ENCODE data around the gene PLD2. TPM values are rescaled to one million over a fixed set of nuclear protein-coding genes. Genes with fewer than 3 reads are reported as not detected.

Gene PLD2, protein sequence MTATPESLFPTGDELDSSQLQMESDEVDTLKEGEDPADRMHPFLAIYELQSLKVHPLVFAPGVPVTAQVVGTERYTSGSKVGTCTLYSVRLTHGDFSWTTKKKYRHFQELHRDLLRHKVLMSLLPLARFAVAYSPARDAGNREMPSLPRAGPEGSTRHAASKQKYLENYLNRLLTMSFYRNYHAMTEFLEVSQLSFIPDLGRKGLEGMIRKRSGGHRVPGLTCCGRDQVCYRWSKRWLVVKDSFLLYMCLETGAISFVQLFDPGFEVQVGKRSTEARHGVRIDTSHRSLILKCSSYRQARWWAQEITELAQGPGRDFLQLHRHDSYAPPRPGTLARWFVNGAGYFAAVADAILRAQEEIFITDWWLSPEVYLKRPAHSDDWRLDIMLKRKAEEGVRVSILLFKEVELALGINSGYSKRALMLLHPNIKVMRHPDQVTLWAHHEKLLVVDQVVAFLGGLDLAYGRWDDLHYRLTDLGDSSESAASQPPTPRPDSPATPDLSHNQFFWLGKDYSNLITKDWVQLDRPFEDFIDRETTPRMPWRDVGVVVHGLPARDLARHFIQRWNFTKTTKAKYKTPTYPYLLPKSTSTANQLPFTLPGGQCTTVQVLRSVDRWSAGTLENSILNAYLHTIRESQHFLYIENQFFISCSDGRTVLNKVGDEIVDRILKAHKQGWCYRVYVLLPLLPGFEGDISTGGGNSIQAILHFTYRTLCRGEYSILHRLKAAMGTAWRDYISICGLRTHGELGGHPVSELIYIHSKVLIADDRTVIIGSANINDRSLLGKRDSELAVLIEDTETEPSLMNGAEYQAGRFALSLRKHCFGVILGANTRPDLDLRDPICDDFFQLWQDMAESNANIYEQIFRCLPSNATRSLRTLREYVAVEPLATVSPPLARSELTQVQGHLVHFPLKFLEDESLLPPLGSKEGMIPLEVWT
- total RNA-seq = 13.3 TPM
- long read RNA-seq, partial matches to known transcripts = 4 of 15 reads
- long read RNA-seq, other reads (novel, unspliced or antisense) = 4 of 15 reads

DNA sequence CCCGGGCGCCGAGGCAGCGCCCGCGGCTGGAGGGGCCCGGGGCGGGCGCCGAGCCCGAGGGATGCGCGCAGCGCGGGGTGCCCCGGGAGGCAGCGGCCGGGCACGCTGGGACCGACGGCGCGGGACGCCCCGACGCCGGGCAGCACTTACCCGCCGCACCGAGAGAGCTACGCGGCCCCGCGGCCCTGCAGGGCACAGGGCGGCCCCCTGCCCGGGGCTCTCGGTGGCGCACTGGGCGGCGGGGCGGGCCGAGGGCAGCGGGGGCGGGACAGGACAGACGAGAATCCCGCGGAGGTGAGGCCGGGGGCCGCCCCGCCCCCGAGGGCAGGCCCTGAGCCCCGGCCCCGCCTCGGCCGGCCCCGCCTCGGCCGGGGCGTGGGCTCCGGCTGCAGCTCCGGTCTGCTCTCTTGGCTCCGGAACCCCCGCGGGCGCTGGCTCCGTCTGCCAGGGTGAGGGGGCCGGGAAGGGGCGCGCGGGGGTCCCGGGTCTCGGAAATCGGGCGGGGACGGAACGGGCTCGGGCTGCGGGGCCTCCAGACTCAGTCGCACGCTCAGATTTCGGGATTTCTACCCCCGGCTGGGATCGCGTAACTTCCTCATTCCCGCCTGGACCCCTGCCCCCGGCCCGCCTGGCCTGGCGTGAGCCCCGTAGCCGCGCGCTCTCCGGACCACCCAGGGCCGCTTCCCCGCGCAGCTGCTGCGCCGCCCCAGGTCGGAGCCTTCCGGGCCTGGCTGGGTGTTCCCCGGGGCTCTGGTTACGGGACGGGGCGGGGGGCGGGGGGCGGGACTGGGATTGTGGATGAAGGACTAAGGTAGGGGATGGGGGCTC is at the start of gene PLD2:
Gene PLD2 (plus strand): TSS at position 376 of the 828 bp plus-strand sequence. CDS start 621 bp downstream, outside the sequence.
- ATAC-seq = peak; percentile 98
- intact Hi-C loops (cut with micrococcal nuclease) = no loop called here
- peak; percentile 95 for DNase-seq

DNA sequence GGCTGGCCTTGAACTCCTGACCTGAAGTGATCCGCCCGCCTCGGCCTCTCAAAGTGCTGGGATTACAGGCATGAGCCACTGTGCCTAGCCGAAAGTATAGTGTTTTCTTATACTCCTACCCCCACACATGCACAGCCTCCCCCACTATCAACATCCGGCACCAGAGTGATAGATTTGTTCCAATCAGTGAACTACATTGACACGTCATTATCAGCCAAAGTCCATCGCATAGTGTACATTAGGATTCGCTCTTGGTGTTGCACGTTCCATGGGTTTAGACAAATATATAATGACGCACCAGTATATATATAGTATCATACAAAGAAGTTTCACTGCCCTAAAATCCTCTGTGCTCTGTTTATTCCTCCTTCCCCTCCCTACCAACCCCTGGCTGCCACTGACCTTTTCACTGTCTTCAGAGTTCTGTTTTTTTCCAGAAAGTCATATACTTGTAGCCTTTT is 47.1 kb upstream of the PLD2 start:
- intact Hi-C loops (cut with micrococcal nuclease) = no loop called here
- ATAC-seq (peak; percentile 23), DNase-seq (no peak)

DNA sequence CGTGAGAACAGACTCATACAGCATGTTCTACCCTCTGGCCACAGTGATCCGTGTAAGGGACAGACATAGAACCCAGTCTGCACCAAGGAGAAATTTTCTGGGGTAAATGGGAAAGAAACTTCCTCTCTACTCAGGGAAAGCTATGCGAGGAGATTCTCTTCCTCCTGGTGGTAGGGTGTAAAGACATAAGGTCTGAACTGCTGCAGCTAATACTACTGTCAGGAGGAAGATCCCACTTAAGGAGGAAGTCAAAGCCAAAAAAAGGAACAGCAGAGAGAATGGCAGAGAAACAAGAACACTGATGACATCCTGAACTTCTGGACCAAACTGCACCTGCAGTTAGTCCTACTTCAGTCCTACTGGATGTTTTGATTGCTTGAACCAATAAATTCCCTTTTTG is 42.4 kb upstream of the PLD2 start:
- DNase-seq (no peak), ATAC-seq (peak; percentile 71)
- intact Hi-C loops (cut with micrococcal nuclease) = no loop called here

DNA sequence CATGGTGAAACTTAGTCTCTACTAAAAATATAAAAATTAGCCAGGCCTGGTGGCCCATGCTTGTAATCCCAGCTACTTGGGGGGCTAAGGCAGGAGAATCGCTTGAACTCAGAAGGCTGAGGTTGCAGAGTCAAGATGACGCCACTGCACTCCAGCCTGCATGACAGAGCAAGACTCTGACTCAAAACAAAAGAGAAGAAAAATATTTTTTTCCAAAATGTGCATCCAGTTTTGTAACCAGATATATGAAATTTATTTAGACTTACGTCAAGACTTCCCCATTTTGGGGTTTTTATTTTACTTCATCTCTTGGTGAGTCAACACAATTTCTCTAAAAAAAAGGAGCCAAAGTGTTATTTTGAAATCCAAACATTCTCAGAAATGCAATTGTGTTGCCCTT is 40.8 kb upstream of the PLD2 start:
- intact Hi-C loops (cut with micrococcal nuclease) = no loop called here
- DNase-seq = no peak
- ATAC-seq = peak; percentile 35

DNA sequence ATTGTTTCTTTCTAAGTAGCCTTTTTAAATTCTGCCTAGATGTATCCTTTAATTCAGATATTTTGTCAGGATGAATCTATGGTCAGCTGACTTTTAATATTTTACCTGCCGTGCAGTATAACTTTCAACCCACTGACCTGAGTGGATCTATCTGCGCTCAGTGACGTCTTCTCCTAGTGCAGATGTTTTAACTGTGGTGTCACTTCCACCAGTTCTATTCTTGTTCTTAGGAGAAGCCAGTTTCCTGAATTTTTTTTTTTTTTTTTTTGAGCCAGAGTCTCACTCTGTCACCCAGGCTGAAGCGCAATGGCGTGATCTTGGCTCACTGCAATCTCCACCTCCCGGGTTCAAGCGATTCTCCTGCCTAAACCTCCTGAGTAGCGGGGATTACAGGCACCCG is 40.2 kb upstream of the PLD2 start:
- ATAC-seq = peak; percentile 47

DNA sequence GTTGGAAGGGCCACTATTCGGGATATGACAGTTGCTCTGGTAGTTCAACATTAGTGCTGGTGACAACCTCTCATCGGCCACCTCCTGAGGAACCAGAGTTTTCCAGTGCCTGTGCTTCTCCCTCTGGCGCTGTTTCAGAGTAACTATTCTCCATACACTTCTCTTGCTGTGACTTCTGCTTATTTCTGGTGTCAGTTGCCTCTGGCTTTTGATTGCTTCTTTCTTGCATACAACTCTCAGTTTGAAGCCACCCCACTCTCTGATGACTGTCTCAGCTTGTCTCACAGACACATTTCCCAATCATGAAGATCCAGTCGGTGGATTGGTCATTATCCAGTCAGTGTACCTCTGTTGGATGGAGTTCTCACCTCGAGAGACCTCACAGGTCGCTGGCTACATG is 38.7 kb upstream of the PLD2 start:
- intact Hi-C loops (cut with micrococcal nuclease) = no loop called here
- ATAC-seq = no peak
- DNase-seq = no peak

More for the DNA sequence above, 40.2 kb upstream of the PLD2 start:
- DNase-seq = no peak
- intact Hi-C loops (cut with micrococcal nuclease) = no loop called here

DNA sequence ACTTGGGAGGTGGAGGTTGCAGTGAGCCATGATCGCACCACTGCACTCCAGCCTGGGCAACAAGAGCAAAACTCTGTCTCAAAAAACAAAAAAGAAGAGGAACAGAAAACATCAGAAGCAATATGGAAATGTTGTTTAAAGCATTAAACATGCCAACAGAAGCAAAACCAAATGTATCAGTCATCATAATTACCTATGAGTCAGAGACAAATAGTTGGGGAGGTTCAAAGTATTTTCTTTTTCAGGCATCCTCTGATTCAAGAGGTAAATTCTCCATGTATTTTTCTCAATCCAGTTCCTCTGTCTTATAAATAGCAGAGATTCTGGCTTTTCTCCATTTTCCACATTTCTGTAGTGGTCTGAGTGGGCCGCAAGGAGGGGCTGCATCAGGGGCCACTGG is 37.3 kb upstream of the PLD2 start:
- intact Hi-C loops (cut with micrococcal nuclease) = no loop called here
- no peak for DNase-seq
- no peak for ATAC-seq

DNA sequence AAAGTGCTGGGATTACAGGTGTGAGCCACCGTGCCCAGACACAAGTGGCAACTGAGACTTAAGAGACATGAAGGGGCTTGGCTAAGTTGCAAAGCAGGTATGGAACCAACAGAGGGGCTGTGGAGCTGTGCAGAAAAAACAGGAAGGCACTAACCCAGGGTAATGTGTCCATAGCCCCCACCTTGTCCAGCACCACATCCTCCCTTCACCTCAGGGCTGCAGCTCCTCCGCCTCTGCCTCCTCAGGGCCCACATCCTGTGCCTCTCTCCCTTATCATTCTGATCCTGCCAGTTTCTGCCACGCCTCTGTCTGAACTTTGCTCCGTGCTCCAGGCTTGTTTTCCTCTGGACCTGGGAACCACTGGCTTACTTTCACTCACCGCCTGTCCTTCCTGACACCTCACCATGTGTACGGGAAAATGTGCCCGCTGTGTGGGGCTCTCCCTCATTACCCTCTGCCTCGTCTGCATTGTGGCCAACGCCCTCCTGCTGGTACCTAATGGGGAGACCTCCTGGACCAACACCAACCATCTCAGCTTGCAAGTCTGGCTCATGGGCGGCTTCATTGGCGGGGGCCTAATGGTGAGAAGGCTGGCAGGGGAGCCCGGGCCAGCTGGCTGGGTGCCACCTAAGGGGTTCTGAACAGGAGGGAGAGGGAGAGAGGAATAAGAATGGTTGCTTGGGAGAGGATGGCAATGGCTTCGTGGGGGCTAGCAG is 35.3 kb upstream of the PLD2 start, which contains the start of gene TM4SF5:
Gene TM4SF5 (plus strand): TSS at position 368 of the 716 bp plus-strand sequence. CDS start 37 bp downstream, at position 405.
- intact Hi-C loops (cut with micrococcal nuclease) = no loop called here
- ATAC-seq = no peak
- no peak for DNase-seq

DNA sequence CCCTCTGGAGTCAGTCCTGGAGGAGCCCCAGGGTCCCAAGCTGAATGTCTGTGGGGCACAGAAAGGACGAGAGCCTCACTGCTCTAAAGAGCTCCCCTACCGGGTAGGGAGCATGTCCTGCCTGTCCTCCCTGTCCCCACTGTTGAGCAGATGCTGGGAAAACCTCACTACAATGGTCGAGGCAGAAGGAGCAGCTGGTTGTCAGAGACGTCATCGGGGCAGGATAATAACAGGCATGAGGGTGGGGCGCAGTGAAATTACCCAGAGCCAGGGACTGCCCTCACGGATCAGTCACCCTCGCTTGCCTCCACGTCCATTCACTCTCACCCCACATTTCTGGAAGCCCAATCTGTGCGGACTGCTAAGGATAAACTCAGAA is 34.7 kb upstream of the PLD2 start:
- no peak for DNase-seq
- no peak for ATAC-seq
- intact Hi-C loops (cut with micrococcal nuclease) = no loop called here

DNA sequence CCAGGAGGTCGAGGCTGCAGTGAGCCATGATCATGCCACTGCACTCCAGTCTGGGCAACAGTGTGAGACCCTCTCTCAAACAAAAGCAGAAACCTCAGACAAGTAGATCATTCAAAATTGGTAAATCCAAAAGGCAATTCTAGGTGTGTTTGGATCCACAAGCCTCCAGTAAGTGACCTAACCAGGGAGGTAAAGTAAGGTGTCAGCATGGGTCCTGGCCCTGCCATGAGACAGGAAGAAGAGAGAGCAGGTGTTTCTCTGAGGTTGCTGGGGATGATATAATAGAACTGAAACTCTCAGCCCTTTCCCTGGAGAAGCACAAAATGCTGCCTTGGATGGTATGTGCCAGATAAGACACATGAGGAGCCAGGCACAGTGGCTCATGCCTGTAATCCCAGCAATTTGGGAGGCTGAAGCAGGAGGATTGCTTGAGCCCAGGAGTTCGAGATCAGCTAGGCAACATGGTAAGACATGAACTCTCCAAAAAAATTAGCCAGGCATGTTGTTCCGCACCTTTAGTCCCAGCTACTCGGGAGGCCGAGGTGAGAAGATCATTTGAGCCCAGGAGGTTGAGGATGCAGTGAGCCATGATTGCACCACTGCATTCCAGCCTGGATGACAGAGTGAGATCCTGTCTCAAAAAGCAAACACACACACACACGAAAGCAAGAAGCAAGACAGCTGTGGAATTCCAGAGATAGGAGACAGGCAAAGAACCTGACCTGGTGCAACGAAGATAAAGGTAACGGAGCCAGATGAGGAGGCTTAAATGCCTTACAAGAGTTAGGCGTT is 28.8 kb upstream of the PLD2 start:
- no peak for DNase-seq
- no peak for ATAC-seq
- intact Hi-C loops (cut with micrococcal nuclease) = no loop called here

DNA sequence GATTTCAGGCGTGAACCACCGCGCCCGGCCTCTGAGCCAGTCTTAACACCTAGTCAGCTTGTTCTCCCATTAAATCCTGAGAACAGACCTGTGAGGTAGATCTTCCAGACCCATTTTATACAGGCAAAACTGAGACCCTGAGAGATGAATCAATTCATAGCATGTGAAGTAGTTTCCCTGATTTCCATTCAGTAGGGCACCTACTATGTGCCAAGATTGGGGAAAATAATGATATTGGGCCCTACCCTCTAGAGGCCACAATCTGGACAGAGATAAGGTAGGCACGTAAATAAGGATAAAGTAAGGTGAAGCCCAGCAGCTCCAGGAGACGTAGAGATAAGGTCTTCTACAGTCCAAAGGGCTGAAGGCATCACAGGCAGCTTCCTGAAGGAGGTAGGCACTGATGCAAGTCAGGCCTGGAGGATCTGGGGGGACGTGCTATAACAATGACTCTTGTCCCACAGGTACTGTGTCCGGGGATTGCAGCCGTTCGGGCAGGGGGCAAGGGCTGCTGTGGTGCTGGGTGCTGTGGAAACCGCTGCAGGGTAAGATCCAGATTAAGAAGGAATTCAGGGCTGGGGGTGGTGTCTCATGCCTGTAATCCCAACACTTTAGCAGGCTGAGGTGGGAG is 26.5 kb upstream of the PLD2 start:
- intact Hi-C loops (cut with micrococcal nuclease) = no loop called here
- no peak for ATAC-seq
- no peak for DNase-seq

DNA sequence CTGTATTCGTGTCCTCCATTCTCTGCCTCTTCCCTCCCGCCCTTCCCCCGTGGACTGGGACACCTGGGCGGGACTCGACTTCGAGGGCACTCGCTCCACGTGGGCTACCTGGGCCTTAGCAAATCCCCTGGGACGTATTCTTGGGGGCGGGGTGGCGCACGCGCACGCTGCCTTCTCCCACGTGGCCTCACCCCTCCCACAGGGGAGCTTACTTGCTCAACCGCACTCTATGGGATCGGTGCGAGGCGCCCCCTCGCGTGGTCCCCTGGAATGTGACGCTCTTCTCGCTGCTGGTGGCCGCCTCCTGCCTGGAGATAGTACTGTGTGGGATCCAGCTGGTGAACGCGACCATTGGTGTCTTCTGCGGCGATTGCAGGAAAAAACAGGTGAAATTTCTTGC is 24.3 kb upstream of the PLD2 start:
- ATAC-seq = no peak
- intact Hi-C loops (cut with micrococcal nuclease) = no loop called here
- no peak for DNase-seq

DNA sequence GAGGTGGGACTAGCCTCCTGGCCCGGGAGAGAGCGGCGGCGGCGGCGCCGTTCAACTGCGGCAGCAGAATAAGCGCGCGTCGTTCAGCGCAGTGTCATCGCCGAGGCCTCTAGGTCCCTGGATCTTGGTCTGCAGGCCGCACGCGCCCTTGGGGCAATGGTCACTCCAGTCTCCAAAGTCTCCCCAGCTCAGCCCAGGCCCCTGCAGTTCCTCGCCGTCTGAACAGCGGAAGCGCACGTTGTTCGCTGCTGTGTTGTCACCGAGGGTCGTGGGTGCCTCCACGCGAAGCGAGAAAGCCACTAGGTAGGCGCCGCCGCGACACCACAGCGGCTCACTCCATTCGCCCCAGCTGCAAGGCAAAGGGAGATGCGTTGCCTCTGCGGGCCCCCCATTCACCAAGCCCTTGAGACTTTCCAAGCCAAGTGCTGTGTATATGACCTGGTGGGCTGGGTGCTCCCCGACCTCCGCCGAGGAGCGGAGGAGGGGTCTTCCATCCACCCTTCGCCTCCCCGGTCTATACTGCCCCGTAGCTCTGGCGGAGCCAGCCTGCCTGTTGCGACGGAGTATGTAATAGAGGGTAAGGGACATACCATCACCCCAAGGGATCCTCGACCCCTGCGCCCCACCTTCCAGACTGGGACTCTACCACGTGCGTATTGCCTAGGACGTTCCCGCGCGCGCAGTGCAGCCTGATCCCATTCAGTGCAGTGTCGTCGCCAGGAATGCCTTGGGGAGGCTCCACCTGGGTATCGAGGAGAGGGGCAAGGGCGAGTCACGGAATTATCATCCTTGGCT is 21.4 kb upstream of the PLD2 start:
- intact Hi-C loops (cut with micrococcal nuclease) = no loop called here

DNA sequence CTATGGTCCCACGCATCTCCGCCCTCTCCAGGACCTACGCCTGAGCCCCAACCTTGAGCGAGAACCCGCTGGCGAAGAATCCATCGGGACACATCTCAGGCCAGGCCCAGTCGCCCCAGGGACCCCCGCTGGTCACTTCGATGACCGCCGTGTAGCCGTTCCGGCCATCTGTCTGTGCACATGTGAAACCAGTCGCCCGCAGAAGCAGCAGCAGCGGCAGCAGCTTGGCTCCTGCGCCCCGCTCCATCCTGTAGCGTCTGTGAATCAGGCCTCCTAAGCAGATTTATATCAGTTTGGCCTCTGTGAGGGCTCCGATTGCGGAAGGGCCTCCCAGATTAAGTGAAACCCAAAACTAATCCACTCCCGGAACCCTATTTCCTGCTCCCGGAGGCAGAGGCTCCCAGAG is 20.8 kb upstream of the PLD2 start, which contains the start of gene VMO1:
Gene VMO1 (minus strand): TSS at position 259 of the 406 bp plus-strand sequence. CDS start 12 bp downstream, at position 247.
- ATAC-seq (no peak), DNase-seq (peak; percentile 50)
- intact Hi-C loops (cut with micrococcal nuclease) = no loop called here

More for the DNA sequence above, 21.4 kb upstream of the PLD2 start:
- DNase-seq (peak; percentile 36), ATAC-seq (no peak)

DNA sequence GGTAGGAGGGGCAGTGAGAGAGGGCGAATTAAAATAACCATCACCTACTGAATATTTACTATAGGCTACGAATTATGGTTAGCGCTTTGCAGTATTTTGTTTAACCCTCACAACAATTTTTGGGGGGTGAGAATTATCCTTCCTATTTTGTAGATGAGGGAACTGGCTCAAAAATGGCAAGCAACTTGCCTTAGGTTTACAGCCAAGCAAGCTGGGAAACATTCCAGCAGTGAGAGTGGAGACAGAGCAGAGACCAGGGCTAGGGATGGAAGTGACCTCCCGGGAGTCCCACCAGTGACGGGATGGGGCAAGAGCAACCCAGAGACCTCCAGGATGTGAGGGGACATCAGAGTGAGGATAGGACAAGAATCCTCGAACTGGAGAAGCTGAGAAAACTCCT is 20.4 kb upstream of the PLD2 start:
- DNase-seq (no peak), ATAC-seq (no peak)
- intact Hi-C loops (cut with micrococcal nuclease) = no loop called here

DNA sequence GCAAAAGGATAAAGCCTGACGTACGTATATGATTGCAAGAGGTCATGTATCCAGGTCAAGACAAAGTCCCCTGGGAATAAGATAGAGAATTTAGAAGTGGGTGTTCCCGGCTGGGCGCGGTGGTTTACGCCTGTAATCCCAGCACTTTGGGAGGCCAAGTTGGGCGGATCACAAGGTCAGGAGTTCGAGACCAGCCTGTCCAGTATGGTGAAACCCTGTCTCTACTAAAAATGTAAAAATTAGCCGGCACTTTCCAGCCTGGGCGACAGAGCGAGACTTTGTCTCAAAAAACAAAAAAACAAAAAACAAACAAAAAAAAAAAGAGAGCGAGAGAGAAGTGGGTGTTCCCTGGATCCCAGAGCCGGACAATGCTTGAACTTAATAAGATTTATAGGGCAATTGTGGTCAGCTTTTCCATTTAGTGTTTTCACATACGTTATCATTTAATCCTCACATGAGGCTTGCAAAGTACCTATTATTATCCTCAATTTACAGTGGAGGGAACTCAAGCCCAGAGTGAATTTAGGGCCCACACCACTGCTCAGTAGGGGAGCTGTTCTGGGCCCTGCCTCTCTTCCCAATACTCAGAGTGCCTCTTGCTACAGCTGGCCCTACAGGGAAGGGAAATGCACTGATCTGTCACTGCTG is 18.7 kb upstream of the PLD2 start:
- intact Hi-C loops (cut with micrococcal nuclease) = no loop called here
- ATAC-seq = no peak
- no peak for DNase-seq
